Right lobe of liver (tissue), 6 donors: Measurements from ENCODE around the gene RALGPS1. TPM values are rescaled to one million over a fixed set of nuclear protein-coding genes. Genes with fewer than 3 reads are reported as not detected.

Source experiments
- ATAC-seq, 4 donors: fragments of 200-7000 bp; cut with Tn5 transposase; one replicate each; pipeline ENCODE4 v1.9.1; 2020; ENCODE audit warnings: mild to moderate bottlenecking in 4 of 4, moderate library complexity in 4 of 4
- DNase-seq, 3 donors: peaks; one replicate each; pipeline ENCODE4 v3.0.0-alpha.2; 2020
- H3K27ac ChIP-seq, 3 donors: fragments of 200-600 bp; one replicate each; pipeline ENCODE4 v1.8.0; 2022
- H3K27me3 ChIP-seq, 2 donors: fragments of 200-600 bp; one replicate each; pipeline ENCODE4 v1.8.0; 2022
- H3K36me3 ChIP-seq, 4 donors: fragments of 200-600 bp; sonication (generic) in 1 of 4; one replicate each; pipeline versions ENCODE4 v1.5.1 to v1.8.0; 2017 to 2022; ENCODE audit warnings: control low read depth in 1 of 4
- H3K4me1 ChIP-seq, 4 donors: fragments of 200-600 bp; sonication (generic) in 1 of 4; one replicate each; pipeline versions ENCODE4 v1.5.1 to v1.8.0; 2017 to 2022; ENCODE audit warnings: control low read depth in 1 of 4
- H3K4me3 ChIP-seq, 3 donors: fragments of 200-600 bp; one replicate each; pipeline ENCODE4 v1.8.0; 2022
- H3K9me3 ChIP-seq, 4 donors: fragments of 200-600 bp; sonication (generic) in 1 of 4; one replicate each; pipeline versions ENCODE4 v1.5.1 to v1.8.0; 2017 to 2022; ENCODE audit warnings: control low read depth in 1 of 4
- CTCF ChIP-seq, 4 donors: fragments of 200-600 bp in 3 of 4; fragments of 450-650 bp in 1 of 4; IDR thresholded peaks; one replicate each; pipeline versions ENCODE4 v1.5.1 to v1.8.0; 2016 to 2022; ENCODE audit warnings: antibody characterized with exemption in 4 of 4, mild to moderate bottlenecking in 2 of 4
- POLR2A ChIP-seq: fragments of 450-650 bp; IDR thresholded peaks from one replicate; pipeline ENCODE4 v1.6.1; 2017; ENCODE audit warnings: antibody characterized with exemption, mild to moderate bottlenecking
- WGBS: methylation state at CpG from one replicate; pipeline ENCODE4 v1.1.6; 2018; ENCODE audit warnings: low coverage, low lambda C conversion rate; ENCODE audit not compliant: insufficient coverage; ENCODE audit errors: missing lambda C conversion rate; 5-methylcytosine and 5-hydroxymethylcytosine counted together
- intact Hi-C, 2 donors: fragments of 100-400 bp; cut with DNase I; formaldehyde crosslinking; loops; one replicate each; pipeline versions ENCODE4 v1.11.2 to v1.14.1; 2022
- total RNA-seq, 6 experiments: library from RNA; depleted of rRNA in 2 of 6; stranded (reverse); fragments of >200 nt in 2 of 6; fragmentation: NEBNext Ultra II Directional in 3 of 6; extraction: Animal tissue kit (Norgen Biotek cat#: 25700) in 3 of 6; gene quantifications; one replicate each; pipeline versions ENCODE4 v1.1.0 to v1.2.4, GENCODE V29; 2016 to 2023
- donor health status: DM: no; HTN: yes; CAD: no.
- donor health status: DM: no; HTN: no; CAD: no.
- donor health status: DM: no; HTN: no; CAD: no.
- donor health status: DM: no; HTN: yes; CAD: no.
- donor health status: DM: no; HTN: yes; CAD: no.

Gene RALGPS1
- total RNA-seq, 6 experiments from 2014 or later: 1.2 to 3.8 (median 2.4) TPM

GRCh38 chr9:127196826-127197145 is 282.2 kb downstream of the RALGPS1 start:
- no peak overlapping the region for H3K4me3 ChIP-seq
- H3K9me3 ChIP-seq: no peaks in the 10 kb centered on the region
- H3K27me3 ChIP-seq: no peaks in the 10 kb centered on the region
- ATAC-seq (no peak), DNase-seq (no peak)
- TF ChIP-seq CTCF (IDR thresholded peaks at IDR 0.05) (no peak), POLR2A (no peak)
- intact Hi-C loops: loop anchor here in 1 of 2 donors (5.0 kb wide), 1 partner anchor 254 kb away; no protein-coding TSS in a partner anchor
- 80% methylated on average over 1 of the region's 3 CpGs for WGBS
- no peaks in the 10 kb centered on the region for H3K36me3 ChIP-seq
- no peaks in the 10 kb centered on the region for H3K4me1 ChIP-seq
- H3K27ac ChIP-seq: no peak overlapping the region

DNA sequence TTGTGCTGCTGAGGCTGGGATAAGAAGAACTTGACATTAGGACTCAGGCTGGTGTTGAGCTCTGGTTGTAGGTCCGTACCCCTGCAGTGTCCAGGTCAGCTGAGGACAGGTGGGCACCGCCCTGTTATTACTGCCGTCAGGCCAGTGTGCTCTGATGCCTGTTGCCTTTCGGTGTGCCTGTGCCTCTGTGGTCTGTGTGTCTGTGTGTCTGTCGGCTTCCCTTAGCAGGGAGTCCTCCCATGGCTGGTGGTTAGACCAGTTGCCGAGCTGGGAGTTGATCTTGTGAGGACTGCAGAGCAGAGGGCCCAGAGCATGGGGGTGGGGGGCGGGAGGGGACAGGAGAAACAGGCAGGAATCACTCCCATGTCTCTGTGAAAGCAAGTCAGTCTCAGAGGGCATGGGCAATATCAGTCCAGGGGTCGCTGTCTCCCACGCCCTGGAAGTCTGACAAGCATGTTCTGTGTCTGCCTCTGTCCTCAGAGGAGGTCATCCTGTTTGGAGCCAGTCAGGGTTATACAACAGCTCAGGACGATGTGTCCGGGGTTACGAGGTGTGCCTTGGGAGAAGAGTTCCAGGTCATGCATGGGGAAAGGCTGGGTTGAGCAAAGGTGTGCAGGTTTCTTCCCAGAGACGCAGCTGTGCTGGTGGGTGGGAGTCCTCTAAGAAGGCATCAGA is 282.7 kb downstream of the RALGPS1 start:
- intact Hi-C loops: loop anchor here in 1 of 2 donors (5.0 kb wide), 1 partner anchor 255 kb away; no protein-coding TSS in a partner anchor
- no peak for ATAC-seq
- Histone ChIP-seq H3K36me3 (no peaks in the 10 kb centered on the region), H3K4me3 (no peak overlapping the region), H3K4me1 (no peaks in the 10 kb centered on the region), H3K27ac (no peak overlapping the region), H3K9me3 (no peaks in the 10 kb centered on the region), H3K27me3 (no peaks in the 10 kb centered on the region)
- WGBS: 78% methylated on average over 7 of the region's 13 CpGs
- DNase-seq: peak in 1 of 3 donors; percentile 37
- TF ChIP-seq CTCF (IDR thresholded peaks at IDR 0.05): no peak
- no peak for TF ChIP-seq POLR2A

GRCh38 chr9:127197861-127198430 is 283.4 kb downstream of the RALGPS1 start:
- DNase-seq: no peak
- intact Hi-C loops: loop anchor here in 1 of 2 donors (5.0 kb wide), 1 partner anchor 256 kb away; no protein-coding TSS in a partner anchor
- WGBS: no CpG with 5 or more reads among the region's 8 CpGs
- no peak overlapping the region for H3K4me3 ChIP-seq
- no peak overlapping the region for H3K27ac ChIP-seq
- no peaks in the 10 kb centered on the region for H3K36me3 ChIP-seq
- H3K4me1 ChIP-seq: no peaks in the 10 kb centered on the region
- H3K9me3 ChIP-seq: no peaks in the 10 kb centered on the region
- H3K27me3 ChIP-seq: no peaks in the 10 kb centered on the region
- TF ChIP-seq CTCF (IDR thresholded peaks at IDR 0.05) (no peak), POLR2A (no peak)
- ATAC-seq: no peak

DNA sequence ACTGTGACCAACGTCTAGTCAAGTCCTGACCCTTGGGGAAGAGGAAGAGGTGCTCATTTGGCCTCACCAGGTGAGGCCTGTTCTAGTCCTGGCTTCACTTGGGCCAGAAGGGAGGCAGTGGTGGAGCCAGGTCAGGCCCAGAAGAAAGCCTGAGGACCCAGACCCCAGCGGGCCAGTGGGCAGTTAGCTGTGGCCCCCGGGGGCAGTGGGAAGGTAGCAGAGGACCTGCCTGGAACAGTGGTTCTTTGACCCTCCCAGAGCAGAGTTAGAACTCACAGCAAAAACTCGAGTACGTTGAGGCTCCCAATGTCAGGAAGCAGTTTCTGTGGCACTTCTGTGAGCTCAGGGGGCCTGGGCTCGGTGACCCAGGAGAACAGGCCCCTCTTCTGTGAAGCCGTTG is 284.0 kb downstream of the RALGPS1 start:
- no peak for ATAC-seq
- intact Hi-C loops: loop anchor here in 1 of 2 donors (5.0 kb wide), 1 partner anchor 256 kb away; no protein-coding TSS in a partner anchor
- no CpG with 5 or more reads among the region's 7 CpGs for WGBS

More for the DNA sequence above, 284.0 kb downstream of the RALGPS1 start:
- DNase-seq: no peak
- H3K9me3 ChIP-seq: no peaks in the 10 kb centered on the region
- H3K4me3 ChIP-seq: no peak overlapping the region
- no peaks in the 10 kb centered on the region for H3K36me3 ChIP-seq
- TF ChIP-seq POLR2A (no peak), CTCF (IDR thresholded peaks at IDR 0.05) (no peak)
- no peak overlapping the region for H3K27ac ChIP-seq
- H3K4me1 ChIP-seq: no peaks in the 10 kb centered on the region
- no peaks in the 10 kb centered on the region for H3K27me3 ChIP-seq
